ENCODE results near the gene TMEM225B. TPM values are rescaled to one million over a fixed set of nuclear protein-coding genes. Genes with fewer than 3 reads are reported as not detected.
A peak's percentile ranks its signal among the peaks of the same experiment; 100 is the strongest.
"Not testable (repeated sequence)": the region's sequence is repeated elsewhere in the genome, so short reads cannot be mapped to it uniquely, and the experiment has no call there.

TMEM225B gene
- total RNA-seq (2014; rRNA removed; shearing (Covaris generic)): 0.72 TPM in 1 of 2 replicates, not detected in the other

GRCh38 chr7:99597762-99598501 lies at the start of gene TMEM225B:
Gene TMEM225B (plus strand): TSS chr7:99598267. CDS start chr7:99604389, 6,122 bp downstream.
- DNase-seq (ENCODE audit: low read depth): no peak

- not testable (repeated sequence) for DNase-seq (ENCODE audit: low read depth)
Observed at GRCh38 chr7:99549545-99549944, 48.5 kb upstream of the TMEM225B start.

- no peak for DNase-seq (ENCODE audit: low read depth)
Observed at GRCh38 chr7:99551334-99551733, 46.7 kb upstream of the TMEM225B start.

GRCh38 chr7:99551767-99552463 lies 46.2 kb upstream of the TMEM225B start, which contains the start of gene FAM200A:
Gene FAM200A (minus strand): TSS chr7:99552114. CDS start chr7:99548407, 3,707 bp downstream.
- peak; percentile 96 for DNase-seq (ENCODE audit: low read depth)

GRCh38 chr7:99553039-99553438 lies 45.0 kb upstream of the TMEM225B start:
- no peak for DNase-seq (ENCODE audit: low read depth)

GRCh38 chr7:99554939-99555338 lies 43.1 kb upstream of the TMEM225B start:
- DNase-seq (ENCODE audit: low read depth): no peak

- DNase-seq (ENCODE audit: low read depth): no peak
Observed at GRCh38 chr7:99557196-99557607, 40.9 kb upstream of the TMEM225B start.

- DNase-seq (ENCODE audit: low read depth): peak; percentile 22
Observed at GRCh38 chr7:99557940-99558305, 40.1 kb upstream of the TMEM225B start.

- peak; percentile 88 for DNase-seq (ENCODE audit: low read depth)
Observed at GRCh38 chr7:99558306-99559174, 39.5 kb upstream of the TMEM225B start, which contains the start of gene ZNF655. Gene ZNF655 (plus strand): TSS chr7:99558642. CDS start chr7:99560560, 1,918 bp downstream.

- peak; percentile 22 for DNase-seq (ENCODE audit: low read depth)
Observed at GRCh38 chr7:99559175-99559915, 38.7 kb upstream of the TMEM225B start.

- DNase-seq (ENCODE audit: low read depth): no peak
Observed at GRCh38 chr7:99560834-99561736, 37.0 kb upstream of the TMEM225B start.

- no peak for DNase-seq (ENCODE audit: low read depth)
Observed at GRCh38 chr7:99561737-99562051, 36.4 kb upstream of the TMEM225B start.

GRCh38 chr7:99562114-99562784 lies 35.8 kb upstream of the TMEM225B start:
- DNase-seq (ENCODE audit: low read depth): no peak

GRCh38 chr7:99562832-99563231 lies 35.2 kb upstream of the TMEM225B start:
- DNase-seq (ENCODE audit: low read depth): peak; percentile 99

- peak; percentile 73 for DNase-seq (ENCODE audit: low read depth)
Observed at GRCh38 chr7:99563650-99564049, 34.4 kb upstream of the TMEM225B start.

- not testable (repeated sequence) for DNase-seq (ENCODE audit: low read depth)
Observed at GRCh38 chr7:99568770-99569169, 29.3 kb upstream of the TMEM225B start.

GRCh38 chr7:99571768-99572167 lies 26.3 kb upstream of the TMEM225B start:
- no peak for DNase-seq (ENCODE audit: low read depth)

GRCh38 chr7:99573257-99573656 lies 24.8 kb upstream of the TMEM225B start:
- no peak for DNase-seq (ENCODE audit: low read depth)

GRCh38 chr7:99576251-99576650 lies 21.8 kb upstream of the TMEM225B start:
- DNase-seq (ENCODE audit: low read depth): no peak

All from RPMI7951 (cell line).